Urinary bladder (tissue), 4 donors: Measurements from ENCODE around the gene PCAT6. TPM values are rescaled to one million over a fixed set of nuclear protein-coding genes. Genes with fewer than 3 reads are reported as not detected.
A peak's percentile ranks its signal among the peaks of the same experiment; 100 is the strongest.
"Not testable (repeated sequence)": the region's sequence is repeated elsewhere in the genome, so short reads cannot be mapped to it uniquely, and the experiment has no call there.

Source experiments
- DNase-seq: peaks from one replicate; pipeline ENCODE4 v3.0.0-alpha.2; 2015; ENCODE audit errors: extremely low spot score
- H3K27ac ChIP-seq: one replicate; pipeline ENCODE4 v1.5.1; 2013; ENCODE audit warnings: low read depth, mild to moderate bottlenecking, moderate library complexity
- H3K36me3 ChIP-seq: one replicate; pipeline ENCODE4 v1.6.1; 2013; ENCODE audit warnings: mild to moderate bottlenecking, moderate library complexity; ENCODE audit not compliant: insufficient read depth
- H3K4me1 ChIP-seq: one replicate; pipeline ENCODE4 v1.6.1; 2013; ENCODE audit warnings: mild to moderate bottlenecking, moderate library complexity; ENCODE audit not compliant: insufficient read depth
- H3K4me3 ChIP-seq: one replicate; pipeline ENCODE4 v1.5.1; 2013; ENCODE audit warnings: low read depth, low read length
- WGBS: extraction: QIAGEN DNeasy Blood & Tissue Kit; methylation state at CpG from one replicate; pipeline ENCODE4 v1.1.7; 2013; 5-methylcytosine and 5-hydroxymethylcytosine counted together
- polyA plus RNA-seq: library from polyadenylated mRNA; stranded (reverse); fragments of 200-250 nt; gene quantifications from one replicate; pipeline ENCODE4 v1.2.3, GENCODE V29; 2013
- total RNA-seq: library from RNA; depleted of rRNA; stranded (reverse); fragments of >200 nt; gene quantifications from one replicate; pipeline ENCODE4 v1.2.3, GENCODE V29; 2014
- donor health status: healthy with polysubstance abuse.
- donor health status: healthy.

PCAT6 gene
- total and polyA plus RNA-seq, 2 donors = 2.5 TPM; not detected in 1

GRCh38 chr1:202812176-202813026 is 1.6 kb downstream of the PCAT6 start:
- Histone ChIP-seq H3K4me3 (no peak overlapping the region), H3K4me1 (no peaks in the 10 kb centered on the region), H3K36me3 (no peaks in the 10 kb centered on the region), H3K27ac (no peak overlapping the region)
- DNase-seq = no peak
- WGBS = 67% methylated on average over 9 of the region's 9 CpGs

DNA sequence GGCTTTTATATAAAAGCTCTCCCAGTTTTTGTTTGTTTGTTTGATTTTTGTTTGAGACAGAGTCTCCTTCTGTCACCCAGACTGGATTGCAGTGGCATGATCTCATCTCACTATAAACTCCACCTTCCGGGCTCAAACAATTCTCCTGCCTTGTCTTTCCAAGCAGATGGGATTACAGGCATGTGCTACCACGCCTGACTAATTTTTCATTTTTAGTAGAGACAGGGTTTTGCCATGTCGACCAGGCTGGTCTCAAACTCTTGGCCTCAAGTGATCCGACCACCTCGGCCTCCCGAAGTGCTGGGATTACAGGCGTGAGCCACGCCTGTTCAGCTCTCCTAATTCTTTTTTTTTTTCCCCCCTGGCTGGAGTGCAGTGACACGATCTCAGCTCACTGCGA is 4.4 kb downstream of the PCAT6 start:
- no peak overlapping the region for H3K27ac ChIP-seq
- no peaks in the 10 kb centered on the region for H3K4me1 ChIP-seq
- no peak for DNase-seq
- H3K4me3 ChIP-seq = no peak overlapping the region
- 71% methylated on average over 10 of the region's 10 CpGs for WGBS
- no peaks in the 10 kb centered on the region for H3K36me3 ChIP-seq

- no peak overlapping the region for H3K4me3 ChIP-seq
- H3K27ac ChIP-seq = no peak overlapping the region
- WGBS = 53% methylated on average over 1 of the region's 1 CpG
- H3K36me3 ChIP-seq = no peaks in the 10 kb centered on the region
- DNase-seq = no peak
- H3K4me1 ChIP-seq = no peaks in the 10 kb centered on the region
These were observed 8.1 kb downstream of the PCAT6 start for GRCh38 chr1:202818819-202819218.

- no peaks in the 10 kb centered on the region for H3K4me1 ChIP-seq
- DNase-seq = no peak
These were observed 10.7 kb downstream of the PCAT6 start for GRCh38 chr1:202821467-202821866.

DNA sequence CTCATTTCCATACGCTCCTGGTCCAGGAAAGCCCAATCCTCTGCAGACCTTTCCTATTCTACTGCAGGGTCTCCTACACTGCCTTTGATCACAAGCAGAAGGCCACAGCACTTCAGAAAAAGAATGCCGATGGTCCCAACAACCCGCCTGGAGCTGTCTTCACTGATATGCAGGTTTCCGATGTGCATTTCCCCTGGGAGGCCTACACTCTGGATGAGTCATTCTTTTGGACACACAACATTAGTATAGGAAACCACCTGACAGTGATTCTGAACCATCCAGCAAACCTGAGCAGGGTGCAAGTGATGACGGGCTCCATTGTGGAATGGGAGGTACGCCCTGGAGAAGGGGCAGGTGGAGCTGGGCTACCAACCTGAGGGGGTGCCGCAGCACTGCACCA is 15.0 kb downstream of the PCAT6 start:
- Histone ChIP-seq H3K36me3 (no peaks in the 10 kb centered on the region), H3K4me3 (no peak overlapping the region), H3K27ac (no peak overlapping the region), H3K4me1 (no peaks in the 10 kb centered on the region)
- no peak for DNase-seq
- 88% methylated on average over 7 of the region's 7 CpGs for WGBS

More at GRCh38 chr1:202821467-202821866, 10.7 kb downstream of the PCAT6 start:
- H3K4me3 ChIP-seq = no peak overlapping the region
- WGBS = 40% methylated on average over 2 of the region's 2 CpGs
- H3K27ac ChIP-seq = no peak overlapping the region
- no peaks in the 10 kb centered on the region for H3K36me3 ChIP-seq

GRCh38 chr1:202829223-202829622 is 18.5 kb downstream of the PCAT6 start:
- DNase-seq, H3K27ac ChIP-seq, H3K4me3 ChIP-seq, H3K4me1 ChIP-seq, H3K36me3 ChIP-seq: not testable (repeated sequence)
- 96% methylated on average over 9 of the region's 9 CpGs for WGBS

DNA sequence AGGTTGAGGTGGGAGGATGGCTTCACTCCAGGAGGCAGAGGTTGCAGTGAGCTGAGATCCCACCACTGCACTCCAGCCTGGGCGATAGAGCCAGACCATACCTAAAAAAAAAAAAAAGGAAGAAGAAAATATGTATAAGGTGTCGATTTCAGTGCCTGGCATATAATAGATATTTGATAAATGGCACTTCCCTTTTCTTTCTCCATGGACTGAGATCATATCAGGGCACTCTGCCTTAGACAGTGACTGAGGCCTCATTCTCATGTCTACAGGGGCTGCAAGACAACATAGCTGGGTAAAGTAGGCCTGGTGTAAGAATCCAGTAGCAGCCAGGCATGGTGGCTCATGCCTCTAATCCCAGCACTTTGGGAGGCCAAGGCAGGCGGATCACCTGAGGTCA is 21.2 kb downstream of the PCAT6 start:
- Histone ChIP-seq H3K4me1 (no peaks in the 10 kb centered on the region), H3K4me3 (no peak overlapping the region), H3K27ac (no peak overlapping the region), H3K36me3 (no peaks in the 10 kb centered on the region)
- 83% methylated on average over 3 of the region's 3 CpGs for WGBS
- DNase-seq = no peak

GRCh38 chr1:202834771-202835547 is 24.2 kb downstream of the PCAT6 start:
- H3K4me3 ChIP-seq = no peak overlapping the region
- H3K27ac ChIP-seq = no peak overlapping the region
- H3K4me1 ChIP-seq = no peaks in the 10 kb centered on the region
- H3K36me3 ChIP-seq = no peaks in the 10 kb centered on the region
- no peak for DNase-seq
- 73% methylated on average over 10 of the region's 10 CpGs for WGBS

- Histone ChIP-seq H3K4me3 (no peak overlapping the region), H3K4me1 (no peaks in the 10 kb centered on the region), H3K36me3 (no peaks in the 10 kb centered on the region), H3K27ac (no peak overlapping the region)
- no peak for DNase-seq
- WGBS = 33% methylated on average over 3 of the region's 3 CpGs
These were observed 24.9 kb downstream of the PCAT6 start for GRCh38 chr1:202835548-202836072.

- Histone ChIP-seq H3K4me3 (no peak overlapping the region), H3K4me1 (no peaks in the 10 kb centered on the region), H3K36me3 (no peaks in the 10 kb centered on the region), H3K27ac (no peak overlapping the region)
- WGBS = 76% methylated on average over 5 of the region's 5 CpGs
- peak; percentile 32 for DNase-seq
These were observed 26.1 kb downstream of the PCAT6 start for GRCh38 chr1:202836623-202837403.

GRCh38 chr1:202837746-202838262 is 27.1 kb downstream of the PCAT6 start:
- no peaks in the 10 kb centered on the region for H3K4me1 ChIP-seq
- WGBS = 82% methylated on average over 5 of the region's 5 CpGs
- DNase-seq = no peak
- H3K27ac ChIP-seq = no peak overlapping the region
- H3K4me3 ChIP-seq = no peak overlapping the region
- H3K36me3 ChIP-seq = no peaks in the 10 kb centered on the region

DNA sequence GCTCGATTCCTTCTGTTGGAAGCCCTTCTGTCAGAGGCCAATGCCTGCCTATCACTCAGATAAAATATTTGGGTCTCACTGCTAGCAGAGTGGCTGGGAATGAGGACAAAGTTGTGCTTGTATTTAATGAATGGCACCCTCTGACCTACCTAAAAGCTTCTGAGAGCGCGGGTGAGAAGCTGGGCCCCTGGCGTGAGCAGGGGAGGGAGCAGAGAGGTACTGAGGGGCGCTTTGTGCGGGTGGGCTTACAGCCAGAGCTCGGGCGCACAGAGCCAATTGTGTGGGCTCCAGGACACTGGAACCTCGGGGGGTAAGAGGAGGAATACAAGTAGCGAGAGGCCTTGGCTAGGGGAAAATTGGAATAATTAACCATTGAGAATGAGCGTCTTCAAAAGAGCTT is 32.3 kb downstream of the PCAT6 start:
- 75% methylated on average over 11 of the region's 11 CpGs for WGBS
- DNase-seq = no peak
- Histone ChIP-seq H3K4me1 (no peaks in the 10 kb centered on the region), H3K27ac (no peak overlapping the region), H3K36me3 (no peaks in the 10 kb centered on the region), H3K4me3 (no peak overlapping the region)

DNA sequence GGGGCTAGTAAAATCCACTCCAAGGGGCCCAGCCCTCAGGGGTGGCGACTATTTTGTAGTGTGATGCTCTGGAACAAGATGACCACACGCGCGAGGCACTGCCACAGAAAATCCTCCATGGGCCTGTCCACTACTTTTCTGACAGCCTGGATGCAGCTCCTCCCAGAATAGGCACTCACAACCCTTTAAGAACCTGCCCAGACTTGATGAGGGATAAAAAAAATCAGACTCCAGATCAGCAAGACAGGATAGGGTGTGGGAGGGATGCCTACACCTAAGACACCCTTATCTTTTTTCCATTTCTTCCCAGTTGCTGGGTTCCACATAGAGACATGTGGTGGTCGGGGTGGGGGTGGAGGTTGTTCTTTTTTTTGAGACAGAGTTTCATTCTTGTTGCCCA is 33.5 kb downstream of the PCAT6 start:
- no peak overlapping the region for H3K27ac ChIP-seq
- no peaks in the 10 kb centered on the region for H3K36me3 ChIP-seq
- no peak for DNase-seq
- no peak overlapping the region for H3K4me3 ChIP-seq
- H3K4me1 ChIP-seq = no peaks in the 10 kb centered on the region
- 82% methylated on average over 5 of the region's 5 CpGs for WGBS
